ENCODE results near the gene TSPAN8.

DNA sequence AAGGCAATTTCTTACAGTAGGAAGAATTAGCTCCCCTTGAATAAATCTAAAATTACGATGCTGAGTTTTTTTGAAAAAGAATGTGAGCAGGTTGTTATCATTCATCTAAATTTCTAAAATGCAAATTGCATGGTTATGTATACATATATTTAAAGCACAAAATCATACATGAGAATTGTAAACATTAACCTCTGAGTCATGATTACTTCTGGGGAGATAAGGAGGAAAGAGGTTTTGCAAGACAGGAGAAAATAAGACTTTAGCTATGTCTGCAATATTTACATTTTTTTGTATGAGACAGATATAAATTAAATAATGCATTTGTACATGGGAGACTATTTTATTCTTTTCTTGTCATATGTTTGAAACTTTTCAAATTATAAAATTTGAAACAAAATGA is 72.2 kb downstream of the TSPAN8 start:
- TF ChIP-seq EZH2 (IDR thresholded peaks at IDR 0.05): no peak
- TF ChIP-seq POLR2AphosphoS5 (IDR thresholded peaks at IDR 0.05; ENCODE audit: borderline replicate concordance, low read depth, low read length): no peak
- no peak for TF ChIP-seq FOXP2 (optimal IDR thresholded peaks at IDR 0.05; ENCODE audit: control extremely low read depth, extremely low read length, insufficient read depth)
